Measurements from ENCODE around the gene RHOBTB1.
"Not testable (repeated sequence)": the region's sequence is repeated elsewhere in the genome, so short reads cannot be mapped to it uniquely, and the experiment has no call there.

RHOBTB1 gene

DNA sequence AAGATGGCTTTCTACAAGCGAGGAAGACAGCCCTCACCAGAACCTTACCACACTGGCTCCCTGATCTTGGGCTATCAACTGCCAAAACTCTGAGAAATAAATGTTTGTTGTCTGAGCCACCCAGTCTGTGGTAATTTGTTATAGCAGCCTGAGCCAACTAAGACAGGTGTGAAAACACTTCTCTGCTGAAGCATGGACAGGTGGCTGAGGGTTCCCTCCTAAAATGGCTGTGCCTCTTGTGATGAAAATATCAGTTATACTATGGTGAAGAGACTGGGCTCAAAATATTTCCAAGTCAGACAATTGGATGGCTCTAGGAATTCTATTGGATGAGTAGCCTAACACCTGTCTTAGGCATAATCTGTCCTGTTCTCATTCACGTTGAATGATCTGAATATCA is 87.6 kb downstream of the RHOBTB1 start:
- DNase-seq = no peak

DNA sequence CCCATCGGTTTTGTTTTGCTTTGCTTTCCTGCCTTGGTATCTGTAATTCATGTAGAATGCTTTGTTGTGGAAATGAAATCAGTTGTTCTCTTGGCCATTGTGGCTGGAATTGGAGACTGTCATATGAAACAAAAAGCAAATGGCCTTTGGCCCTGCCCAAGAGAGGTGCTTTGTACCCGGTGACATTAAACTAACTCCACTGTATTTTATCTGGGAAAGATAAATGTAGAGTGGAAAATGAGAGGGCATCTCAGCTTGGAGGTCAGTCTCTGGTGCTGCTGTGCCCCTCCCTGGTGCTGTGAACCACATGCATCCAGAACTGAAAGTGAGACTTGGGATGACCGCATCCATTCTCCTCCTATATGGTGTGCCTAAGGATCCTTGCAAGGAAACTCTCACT is 90.3 kb downstream of the RHOBTB1 start:
- DNase-seq = no peak

DNA sequence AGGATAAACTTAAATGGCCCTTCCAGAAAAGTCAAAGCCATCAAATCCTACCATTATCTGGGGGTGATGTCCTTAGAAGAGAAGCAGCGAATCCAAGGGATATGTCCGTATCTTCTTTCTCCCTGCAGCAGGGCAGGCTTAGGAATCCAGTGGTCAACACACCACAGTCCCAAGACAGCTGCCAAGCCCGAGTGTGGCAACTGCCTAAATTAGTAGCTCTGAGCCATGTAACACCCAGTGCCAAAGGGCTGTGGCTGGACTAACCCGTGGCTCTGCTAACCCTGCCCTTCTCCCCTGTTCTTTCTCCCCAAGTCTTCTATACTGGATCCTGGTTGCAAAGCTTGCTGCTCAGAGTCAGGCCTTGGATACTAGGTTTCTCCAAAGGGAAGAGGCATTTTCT is 90.9 kb downstream of the RHOBTB1 start:
- no peak for DNase-seq

DNA sequence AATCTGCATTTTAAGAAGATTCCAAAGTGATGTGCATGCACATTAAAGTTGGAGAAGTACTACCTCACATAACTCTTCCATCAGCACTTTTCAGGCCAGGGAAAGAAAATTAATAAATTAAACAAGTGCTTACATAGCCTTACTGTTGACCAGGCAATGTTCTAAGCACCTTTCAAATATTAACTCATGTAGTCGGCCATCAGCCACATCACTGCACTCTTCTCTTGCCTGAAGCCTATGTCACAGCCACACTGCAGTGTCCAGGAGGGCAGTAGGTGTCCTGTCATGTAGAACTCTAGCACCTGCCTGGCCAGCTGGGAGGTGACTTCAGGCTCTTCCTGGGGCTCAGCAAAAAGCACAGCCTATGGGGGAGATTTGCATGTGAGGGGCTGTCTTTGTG is 94.2 kb downstream of the RHOBTB1 start:
- no peak for DNase-seq

GRCh38 chr10:60849217-60849616 is 94.8 kb downstream of the RHOBTB1 start:
- no peak for DNase-seq

DNA sequence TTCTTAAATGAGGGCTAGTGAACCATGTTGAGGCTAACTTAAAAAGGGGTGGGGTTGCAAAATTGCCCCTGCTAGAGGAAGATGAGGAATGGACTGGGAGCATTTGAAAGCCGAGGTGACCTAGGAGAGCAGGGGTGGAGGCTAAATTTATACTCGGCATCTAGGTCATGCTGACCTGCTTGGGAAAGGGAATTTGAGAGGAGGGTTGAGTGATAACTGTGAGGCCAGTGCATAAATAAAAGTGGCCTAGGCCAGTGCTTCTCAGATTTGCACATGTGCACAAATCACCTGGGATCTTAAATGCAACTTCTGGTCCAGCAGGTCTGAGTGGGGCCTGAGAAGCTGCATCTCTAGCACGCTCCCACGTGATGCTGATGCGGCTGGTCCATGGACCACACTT is 95.3 kb downstream of the RHOBTB1 start:
- no peak for DNase-seq

DNA sequence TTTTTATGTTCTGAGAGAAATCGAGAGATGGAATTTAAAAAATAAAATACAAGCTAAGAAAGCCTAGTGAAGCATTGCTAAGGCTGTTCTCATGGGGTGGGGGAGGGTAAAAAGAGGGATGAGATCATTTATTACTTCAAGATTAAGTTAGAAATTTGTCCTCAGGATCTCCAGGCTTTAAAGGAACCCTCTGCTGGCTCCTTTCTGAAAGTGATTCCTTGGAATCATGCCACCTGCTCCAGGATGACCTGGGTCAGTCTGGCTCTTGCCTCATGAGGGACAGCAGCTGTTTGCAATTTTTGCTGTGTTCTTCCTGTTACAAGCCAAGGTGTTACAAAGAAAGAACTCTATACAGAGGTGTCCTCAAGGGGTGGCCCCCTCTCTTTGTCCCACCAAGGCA is 95.9 kb downstream of the RHOBTB1 start:
- DNase-seq = no peak

DNA sequence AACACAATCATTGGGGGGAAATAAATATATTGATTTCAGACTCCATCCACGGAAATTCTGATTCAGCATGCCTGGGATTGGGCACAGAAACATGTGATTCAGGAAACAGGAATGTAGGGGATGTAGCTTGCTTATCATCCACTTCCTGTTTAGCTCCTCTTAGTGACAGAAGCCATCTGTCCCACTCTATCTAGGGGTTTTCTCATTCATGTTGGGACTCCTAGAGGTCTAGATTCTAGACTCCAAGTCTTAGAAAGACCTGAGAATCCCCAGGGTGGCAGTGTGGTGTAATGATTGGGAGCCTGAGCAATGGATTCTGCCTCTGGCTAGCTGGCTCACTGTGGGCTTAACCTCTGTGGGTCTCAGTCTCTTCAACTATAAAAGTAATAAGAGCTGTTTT is 97.8 kb downstream of the RHOBTB1 start:
- no peak for DNase-seq

GRCh38 chr10:60845038-60845437 is 98.9 kb downstream of the RHOBTB1 start:
- no peak for DNase-seq

DNA sequence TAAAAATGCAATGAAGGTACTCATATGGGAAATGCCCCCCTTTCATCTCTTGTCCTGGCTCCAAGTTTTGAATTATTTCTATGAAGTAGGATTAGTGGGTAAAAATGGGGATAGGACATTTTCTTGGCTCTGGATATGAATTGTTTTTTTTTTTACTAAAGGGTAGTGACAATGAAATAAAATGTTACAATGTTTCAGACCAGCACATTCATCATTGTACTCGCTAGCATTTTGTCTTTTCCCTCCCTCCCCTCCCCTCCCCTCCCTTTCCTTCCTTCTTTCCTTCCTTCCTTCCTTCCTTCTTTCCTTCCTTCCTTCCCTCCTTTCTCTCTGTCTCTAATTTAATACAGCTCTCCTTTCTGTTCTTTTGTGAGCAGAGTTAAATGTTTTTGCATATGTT is 101.3 kb downstream of the RHOBTB1 start:
- no peak for DNase-seq

DNA sequence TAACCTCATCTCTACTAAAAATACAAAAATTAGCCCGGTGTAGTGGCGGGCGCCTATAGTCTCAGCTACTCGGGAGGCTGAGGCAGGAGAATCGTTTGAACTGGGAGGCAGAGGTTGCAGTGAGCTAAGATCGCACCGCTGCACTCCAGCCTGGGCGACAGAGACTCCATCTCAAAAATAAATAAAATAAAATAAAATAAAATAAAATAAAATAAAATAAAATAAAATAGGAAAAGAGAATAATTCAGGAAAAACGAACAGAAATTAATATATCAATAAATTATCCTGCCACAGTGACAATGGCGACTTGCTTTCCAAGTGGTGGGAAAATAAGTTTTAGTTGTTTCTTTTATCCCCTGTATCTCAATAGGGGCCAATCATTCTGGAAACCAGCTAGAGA is 102.8 kb downstream of the RHOBTB1 start:
- DNase-seq = not testable (repeated sequence)

GRCh38 chr10:60835049-60835448 is 108.9 kb downstream of the RHOBTB1 start:
- DNase-seq = no peak

DNA sequence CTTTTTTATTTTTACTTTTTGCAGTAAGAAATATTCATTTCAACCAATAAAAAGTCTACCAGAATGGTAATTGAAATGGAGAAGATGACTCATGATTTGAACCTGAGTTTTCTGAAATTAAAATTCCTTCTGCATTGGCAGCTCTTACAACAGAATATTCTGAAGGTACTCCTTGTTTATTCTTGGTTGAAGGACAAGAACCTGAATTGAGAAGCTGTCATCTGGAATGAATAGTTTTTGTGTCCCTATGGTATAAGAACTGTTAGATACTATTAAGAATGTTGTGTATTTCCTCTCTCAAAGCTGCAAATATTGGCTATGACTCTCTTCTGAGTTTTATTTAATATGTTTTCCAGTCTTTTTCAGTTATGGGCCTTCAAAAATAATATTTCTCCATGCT is 109.6 kb downstream of the RHOBTB1 start:
- no peak for DNase-seq

- DNase-seq = not testable (repeated sequence)
Observed at GRCh38 chr10:60832136-60832535, 111.8 kb downstream of the RHOBTB1 start.

DNA sequence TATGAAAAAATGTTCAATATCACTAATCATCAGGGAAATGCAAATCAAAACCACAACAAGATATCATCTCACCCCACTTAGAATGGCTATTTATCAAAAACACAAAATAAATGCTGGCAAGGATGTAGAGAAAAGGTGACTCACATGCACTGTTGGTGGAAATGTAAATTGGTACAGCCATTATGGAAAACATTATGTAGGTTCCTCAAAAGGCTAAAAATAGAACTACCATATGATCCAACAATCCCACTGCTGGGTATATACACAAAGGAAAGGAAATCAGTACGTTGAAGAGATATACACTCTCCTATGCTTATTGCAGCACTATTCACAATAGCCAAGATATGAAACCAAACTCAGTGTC is 115.5 kb downstream of the RHOBTB1 start:
- DNase-seq = no peak

- DNase-seq = no peak
Observed at GRCh38 chr10:60827791-60828488, 116.0 kb downstream of the RHOBTB1 start.

GRCh38 chr10:60825520-60825919 is 118.5 kb downstream of the RHOBTB1 start:
- DNase-seq = no peak

- DNase-seq = no peak
Observed at GRCh38 chr10:60823324-60823723, 120.7 kb downstream of the RHOBTB1 start.

GRCh38 chr10:60822809-60823208 is 121.2 kb downstream of the RHOBTB1 start:
- DNase-seq = no peak

GRCh38 chr10:60821656-60822055 is 122.3 kb downstream of the RHOBTB1 start:
- no peak for DNase-seq

GRCh38 chr10:60820093-60820754 is 123.8 kb downstream of the RHOBTB1 start:
- DNase-seq = no peak

Data from stimulated activated CD8-positive, alpha-beta memory T cell treated with anti-CD3 and anti-CD28 coated beads, Interleukin-4, amount 100 ng/mL, for 48 hours (primary cell).